Kidney epithelial cell (primary cell): ENCODE results near the gene FILIP1L. TPM values are rescaled to one million over a fixed set of nuclear protein-coding genes. Genes with fewer than 3 reads are reported as not detected.

ENCODE experiments used
- DNase-seq: peaks from one replicate; pipeline ENCODE4 v3.0.0-alpha.2; 2010; ENCODE audit warnings: low read depth
- H3K27me3 ChIP-seq: 2 replicates; pipeline ENCODE4 v1.6.0; 2011; ENCODE audit warnings: low read length; ENCODE audit not compliant: control insufficient read depth, insufficient read depth
- H3K36me3 ChIP-seq: 2 replicates; pipeline ENCODE4 v1.5.1; 2011; ENCODE audit warnings: low read length; ENCODE audit not compliant: control insufficient read depth, insufficient read depth
- H3K4me3 ChIP-seq: 2 replicates; pipeline ENCODE4 v1.5.1; 2011; ENCODE audit warnings: low read depth, mild to moderate bottlenecking, control low read depth, low read length
- CTCF ChIP-seq: IDR thresholded peaks from 2 replicates; pipeline ENCODE4 v1.5.1; 2011; ENCODE audit warnings: mild to moderate bottlenecking, moderate library complexity, low read length, control low read depth, inconsistent platforms; ENCODE audit not compliant: insufficient read depth, poor library complexity, severe bottlenecking
- total RNA-seq: library from RNA; depleted of rRNA; stranded (reverse); fragments of >200 nt; gene quantifications from 2 replicates; pipeline ENCODE4 v1.2.3, GENCODE V29; 2015

FILIP1L gene
- total RNA-seq, 1 donor from 2014 or later = 15.6 TPM

- Histone ChIP-seq H3K4me3 (no peak overlapping the region), H3K27me3 (no peaks in the 10 kb centered on the region), H3K36me3 (no peaks in the 10 kb centered on the region)
- no peak for DNase-seq
- TF ChIP-seq CTCF = no peak
Observed at GRCh38 chr3:100081986-100082692, 32.2 kb downstream of the FILIP1L start.

- Histone ChIP-seq H3K4me3 (no peak overlapping the region), H3K36me3 (no peaks in the 10 kb centered on the region), H3K27me3 (no peaks in the 10 kb centered on the region)
- DNase-seq = no peak
- no peak for TF ChIP-seq CTCF
Observed at GRCh38 chr3:100081311-100081710, 33.0 kb downstream of the FILIP1L start.

DNA sequence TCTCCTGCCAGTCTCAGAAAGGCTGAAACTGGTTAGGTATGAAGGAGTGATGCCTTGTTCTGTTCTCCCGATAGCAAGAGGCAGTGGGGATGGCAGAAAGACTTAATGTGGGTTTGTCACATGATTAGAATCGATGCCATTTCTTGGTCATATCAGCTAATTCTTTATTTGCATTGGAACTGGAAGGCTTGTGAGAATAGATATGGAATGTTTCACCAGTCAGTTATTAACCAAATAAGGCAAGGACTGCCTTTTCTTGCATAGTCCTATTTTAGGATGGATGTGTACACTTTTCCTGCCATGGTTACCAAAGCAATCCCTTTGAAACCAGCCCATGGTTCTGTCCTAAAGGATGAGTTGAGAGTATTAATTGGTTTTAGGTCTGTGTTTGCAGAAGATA lies 33.7 kb downstream of the FILIP1L start:
- TF ChIP-seq CTCF = no peak
- DNase-seq = no peak
- Histone ChIP-seq H3K27me3 (no peaks in the 10 kb centered on the region), H3K4me3 (no peak overlapping the region), H3K36me3 (no peaks in the 10 kb centered on the region)

GRCh38 chr3:100079328-100079727 lies 35.0 kb downstream of the FILIP1L start:
- TF ChIP-seq CTCF = no peak
- Histone ChIP-seq H3K36me3 (no peaks in the 10 kb centered on the region), H3K27me3 (no peaks in the 10 kb centered on the region), H3K4me3 (no peak overlapping the region)
- DNase-seq = no peak

DNA sequence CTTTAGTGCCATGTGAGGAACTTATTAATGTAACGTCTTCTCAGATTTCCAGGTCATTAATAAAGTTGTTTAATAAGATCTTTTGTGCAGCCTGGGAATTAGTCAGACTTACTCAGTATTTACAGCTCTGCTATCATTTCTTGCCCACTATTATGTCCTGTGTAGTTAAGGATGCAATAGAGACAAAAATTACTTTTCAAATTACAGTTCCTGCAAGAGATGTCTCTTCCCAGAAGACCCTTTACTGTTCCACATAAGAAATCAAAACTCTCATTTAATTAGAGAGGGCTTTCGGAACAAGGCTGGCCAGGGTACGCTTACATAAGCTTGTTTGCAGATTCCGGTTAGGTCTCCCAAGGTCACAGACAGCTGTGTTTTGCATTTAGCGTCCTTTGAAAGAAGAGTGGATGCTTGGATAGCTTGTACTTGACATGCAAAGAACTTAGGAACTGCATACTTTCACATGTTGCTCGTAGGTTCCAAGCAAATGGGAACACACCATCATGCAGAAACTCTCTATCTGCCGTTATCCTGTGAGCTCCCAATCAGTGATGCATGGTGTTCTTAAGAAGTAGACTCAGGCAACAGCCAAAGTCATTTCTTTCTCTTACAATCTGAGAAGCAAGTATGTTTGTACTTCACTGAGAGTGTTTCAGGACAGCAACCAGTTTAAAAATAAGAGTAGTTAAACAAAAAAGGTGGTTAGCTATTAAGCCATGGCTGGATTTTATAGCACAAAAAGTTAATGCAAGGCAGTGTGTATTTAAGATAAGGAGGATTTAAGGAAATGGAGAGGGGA lies 37.4 kb downstream of the FILIP1L start:
- no peak for DNase-seq

More for the DNA sequence above, 37.4 kb downstream of the FILIP1L start:
- Histone ChIP-seq H3K27me3 (no peaks in the 10 kb centered on the region), H3K36me3 (no peaks in the 10 kb centered on the region), H3K4me3 (no peak overlapping the region)
- TF ChIP-seq CTCF = no peak
